ENCODE results near the gene SLC16A8.

The SLC16A8 gene

GRCh38 chr22:38129021-38129420, 45.0 kb upstream of the SLC16A8 start:
- Histone ChIP-seq H3K4me1 (ENCODE audit: control insufficient read depth, insufficient read depth, low read length) (no peaks in the 10 kb centered on the region), H3K27ac (ENCODE audit: extremely low read depth, low read depth, low read length) (no peak overlapping the region), H3K4me3 (ENCODE audit: low read depth, low read length) (no peak overlapping the region), H3K9me3 (ENCODE audit: control insufficient read depth, insufficient read depth, low read depth, low read length) (no peaks in the 10 kb centered on the region), H3K36me3 (ENCODE audit: control insufficient read depth in 2 of 2, insufficient read depth in 1 of 2, low read length in 2 of 2) (peaks cover 0 to 40% of the 10 kb centered on the region in 2 experiments; a peak in 2 of 3 replicates)
- ChIA-PET POLR2A (no interaction called here), CTCF (interaction anchor here (1.5 kb wide), 1 partner anchor 14 kb away, joined by 5 read pairs; no protein-coding TSS in a partner anchor)
- TF ChIP-seq ZNF26 (tag by site-specific recombination; IDR thresholded peaks at IDR 0.05) (no peak), ZIC2 (tag by site-specific recombination; IDR thresholded peaks at IDR 0.05) (no peak), ZNF645 (tag by site-specific recombination; IDR thresholded peaks at IDR 0.05) (no peak), ZNF785 (tag by site-specific recombination; IDR thresholded peaks at IDR 0.05) (no peak), ZNF302 (tag by site-specific recombination; IDR thresholded peaks at IDR 0.05; ENCODE audit: low read depth) (no peak), ZNF544 (tag by site-specific recombination; IDR thresholded peaks at IDR 0.05) (no peak), ZNF792 (tag by site-specific recombination; IDR thresholded peaks at IDR 0.05) (no peak), ZNF239 (tag by site-specific recombination; IDR thresholded peaks at IDR 0.05) (no peak), ZNF654 (tag by site-specific recombination; IDR thresholded peaks at IDR 0.05; ENCODE audit: low read depth) (no peak), ZEB2 (tag by site-specific recombination; IDR thresholded peaks at IDR 0.05) (no peak), ZNF704 (tag by site-specific recombination; IDR thresholded peaks at IDR 0.05) (no peak), ZNF18 (tag by site-specific recombination; IDR thresholded peaks at IDR 0.05) (no peak), ZBTB48 (tag by site-specific recombination; IDR thresholded peaks at IDR 0.05) (no peak), ATF2 (tag by site-specific recombination; IDR thresholded peaks at IDR 0.05; ENCODE audit: low read depth) (no peak), ZNF274 (IDR thresholded peaks at IDR 0.05; ENCODE audit: low read length) (no peak), ZNF274 (tag by site-specific recombination; IDR thresholded peaks at IDR 0.05; ENCODE audit: borderline replicate concordance) (no peak), ZBTB26 (tag by site-specific recombination; optimal IDR thresholded peaks at IDR 0.05) (no peak), ZBTB44 (tag by site-specific recombination; IDR thresholded peaks at IDR 0.05) (no peak), MEIS1 (CRISPR knock-in tag; IDR thresholded peaks at IDR 0.05; ENCODE audit: borderline replicate concordance) (no peak), ELK4 (IDR thresholded peaks at IDR 0.05; ENCODE audit: borderline replicate concordance, low read depth, low read length) (no peak), ZBTB8A (tag by site-specific recombination; IDR thresholded peaks at IDR 0.05) (no peak)

All from HEK293 (cell line).